ENCODE data around the gene PIP4K2A.
"Not testable (repeated sequence)": the region's sequence is repeated elsewhere in the genome, so short reads cannot be mapped to it uniquely, and the experiment has no call there.

- not testable (repeated sequence) for TF ChIP-seq FOXM1 (IDR thresholded peaks at IDR 0.05; ENCODE audit: borderline replicate concordance); ELF4 (IDR thresholded peaks at IDR 0.05)
These were observed 27.3 kb upstream of the PIP4K2A start for GRCh38 chr10:22741631-22742030.

Measured in HEK293T (cell line).